ENCODE data around the gene HLA-DMA. TPM values are rescaled to one million over a fixed set of nuclear protein-coding genes. Genes with fewer than 3 reads are reported as not detected.

Gene HLA-DMA
- polyA plus RNA-seq, 3 donors, result 434 to 526 (median 515) TPM

DNA sequence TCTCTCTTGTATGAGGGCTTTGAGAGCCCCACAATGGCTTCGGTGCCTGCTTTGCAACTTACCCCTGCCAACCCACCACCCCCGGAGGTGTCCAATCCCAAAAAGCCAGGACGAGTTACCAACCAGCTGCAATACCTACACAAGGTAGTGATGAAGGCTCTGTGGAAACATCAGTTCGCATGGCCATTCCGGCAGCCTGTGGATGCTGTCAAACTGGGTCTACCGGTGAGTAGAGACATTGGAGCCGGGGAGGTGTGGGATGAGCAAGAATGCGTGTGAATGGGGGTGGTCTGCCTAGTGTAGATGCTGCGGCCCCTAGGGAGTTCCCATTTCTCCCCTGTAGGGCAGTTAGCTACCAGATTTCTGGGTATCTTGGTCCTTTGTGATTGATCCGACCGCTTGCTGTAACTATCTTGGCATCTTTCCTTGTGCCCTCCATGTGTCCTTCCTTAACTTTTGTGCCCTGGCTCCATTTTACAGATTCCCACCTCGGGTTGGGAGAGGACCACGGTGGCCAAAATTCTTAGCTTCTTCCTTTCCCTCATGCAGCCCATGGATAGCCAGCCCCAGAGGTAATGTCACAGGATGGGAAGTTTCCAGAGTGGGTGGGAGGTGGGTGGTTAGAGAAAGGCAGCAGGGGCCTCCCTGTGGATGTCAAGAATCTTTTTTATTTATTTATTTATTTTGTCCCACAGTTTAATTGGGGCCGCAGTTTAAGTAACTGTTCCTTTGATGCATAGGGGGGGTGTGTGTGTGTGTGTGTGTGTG is 21.8 kb upstream of the HLA-DMA start:
- peaks cover 56 to 64% of the 10 kb centered on the region in 2 donors for H3K36me3 ChIP-seq (replicated peaks in 1 of 2; ENCODE audit: control insufficient read depth in 1 of 2, insufficient read depth in 2 of 2, low read length in 2 of 2)
- peak overlapping the region; percentile 89 for H3K4me2 ChIP-seq (replicated peaks; ENCODE audit: extremely low read depth, low read length, poor library complexity, severe bottlenecking)
- peak overlapping the region in 1 of 2 donors; percentile 81 for H3K27ac ChIP-seq (ENCODE audit: low read depth in 1 of 2, low read length in 2 of 2)
- Mint-ChIP-seq H3K27ac (peak overlapping the region; percentile 60 to 100 (median 97)), H3K9me3 (peaks cover 0 to 9% (median 0%) of the 10 kb centered on the region in 7 donors), H3K4me1 (peaks cover 55% of the 10 kb centered on the region), H3K36me3 (peaks cover 68 to 77% of the 10 kb centered on the region in 2 donors), H3K4me3 (peak overlapping the region; percentile 98 to 100), H3K27me3 (ENCODE audit: low read depth in 3 of 3) (peaks cover 0 to 10% (median 0%) of the 10 kb centered on the region in 3 donors)
- H3K79me2 ChIP-seq (ENCODE audit: insufficient read depth, low read length), result peaks cover 83% of the 10 kb centered on the region
- H4K20me1 ChIP-seq (ENCODE audit: insufficient read depth, low read length), result peaks cover 77% of the 10 kb centered on the region
- intact Hi-C loops (cut with micrococcal nuclease), result loop anchor here (5.0 kb wide), 3 partner anchors 37 to 132 kb away; partner anchors contain the start of gene PSMB8 (in 1 of the 2)
- H3K27me3 ChIP-seq (ENCODE audit: control insufficient read depth in 2 of 2, insufficient read depth in 2 of 2, low read length in 2 of 2), result no peaks in the 10 kb centered on the region
- DNase-seq, result no peak
- H3K4me3 ChIP-seq (replicated peaks in 1 of 3; ENCODE audit: low read depth in 2 of 3, low read length in 3 of 3), result peak overlapping the region; percentile 76 to 93 (median 90)
- TF ChIP-seq, protein P1, sequence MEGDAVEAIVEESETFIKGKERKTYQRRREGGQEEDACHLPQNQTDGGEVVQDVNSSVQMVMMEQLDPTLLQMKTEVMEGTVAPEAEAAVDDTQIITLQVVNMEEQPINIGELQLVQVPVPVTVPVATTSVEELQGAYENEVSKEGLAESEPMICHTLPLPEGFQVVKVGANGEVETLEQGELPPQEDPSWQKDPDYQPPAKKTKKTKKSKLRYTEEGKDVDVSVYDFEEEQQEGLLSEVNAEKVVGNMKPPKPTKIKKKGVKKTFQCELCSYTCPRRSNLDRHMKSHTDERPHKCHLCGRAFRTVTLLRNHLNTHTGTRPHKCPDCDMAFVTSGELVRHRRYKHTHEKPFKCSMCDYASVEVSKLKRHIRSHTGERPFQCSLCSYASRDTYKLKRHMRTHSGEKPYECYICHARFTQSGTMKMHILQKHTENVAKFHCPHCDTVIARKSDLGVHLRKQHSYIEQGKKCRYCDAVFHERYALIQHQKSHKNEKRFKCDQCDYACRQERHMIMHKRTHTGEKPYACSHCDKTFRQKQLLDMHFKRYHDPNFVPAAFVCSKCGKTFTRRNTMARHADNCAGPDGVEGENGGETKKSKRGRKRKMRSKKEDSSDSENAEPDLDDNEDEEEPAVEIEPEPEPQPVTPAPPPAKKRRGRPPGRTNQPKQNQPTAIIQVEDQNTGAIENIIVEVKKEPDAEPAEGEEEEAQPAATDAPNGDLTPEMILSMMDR (IDR thresholded peaks at IDR 0.05), result no peak
- peak overlapping the region; percentile 80 for H3K9ac ChIP-seq (ENCODE audit: insufficient read depth, low read length, poor library complexity, severe bottlenecking)
- H2AFZ ChIP-seq (ENCODE audit: insufficient read depth, low read depth, low read length, poor library complexity, severe bottlenecking), result no peak overlapping the region
- peaks cover 30 to 45% of the 10 kb centered on the region in 2 donors for H3K4me1 ChIP-seq (ENCODE audit: control insufficient read depth in 1 of 2, insufficient read depth in 2 of 2, low read length in 2 of 2)
- WGBS (ENCODE audit: insufficient coverage), result 34% methylated on average over 7 of the region's 14 CpGs
- H3K9me3 ChIP-seq (replicated peaks in 1 of 2; ENCODE audit: control insufficient read depth in 1 of 2, insufficient read depth in 1 of 2, low read length in 2 of 2), result no peaks in the 10 kb centered on the region

DNA sequence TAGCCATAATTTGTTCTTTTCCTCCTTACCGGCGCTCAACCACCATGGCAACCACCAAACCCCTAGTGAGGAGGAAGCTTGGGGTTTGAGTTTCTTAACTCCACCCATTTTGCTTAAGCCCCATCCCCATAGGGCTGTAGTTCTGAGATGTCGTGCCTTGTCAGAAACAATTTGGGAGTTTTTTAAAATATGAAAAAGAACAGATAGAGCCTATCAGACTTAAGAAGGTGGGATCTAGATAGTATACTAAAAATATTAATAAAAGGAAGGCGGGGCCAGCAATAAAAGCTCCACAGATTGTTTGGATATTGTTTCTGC is 21.1 kb upstream of the HLA-DMA start:
- H3K4me3 Mint-ChIP-seq, result peak overlapping the region; percentile 98 to 100
- peak overlapping the region; percentile 80 for H3K9ac ChIP-seq (ENCODE audit: insufficient read depth, low read length, poor library complexity, severe bottlenecking)
- peaks cover 48 to 57% of the 10 kb centered on the region in 2 donors for H3K36me3 ChIP-seq (replicated peaks in 1 of 2; ENCODE audit: control insufficient read depth in 1 of 2, insufficient read depth in 2 of 2, low read length in 2 of 2)
- no CpG with 5 or more reads among the region's 4 CpGs for WGBS (ENCODE audit: insufficient coverage)
- H3K4me1 Mint-ChIP-seq, result peaks cover 55% of the 10 kb centered on the region
- peak overlapping the region in 1 of 2 donors; percentile 81 for H3K27ac ChIP-seq (ENCODE audit: low read depth in 1 of 2, low read length in 2 of 2)
- H3K79me2 ChIP-seq (ENCODE audit: insufficient read depth, low read length), result peaks cover 90% of the 10 kb centered on the region
- no peaks in the 10 kb centered on the region for H3K9me3 ChIP-seq (replicated peaks in 1 of 2; ENCODE audit: control insufficient read depth in 1 of 2, insufficient read depth in 1 of 2, low read length in 2 of 2)
- peak; percentile 25 to 45 (median 36) for DNase-seq
- peaks cover 34 to 49% of the 10 kb centered on the region in 2 donors for H3K4me1 ChIP-seq (ENCODE audit: control insufficient read depth in 1 of 2, insufficient read depth in 2 of 2, low read length in 2 of 2)
- H4K20me1 ChIP-seq (ENCODE audit: insufficient read depth, low read length), result peaks cover 70% of the 10 kb centered on the region
- H3K27ac Mint-ChIP-seq, result peak overlapping the region; percentile 89 to 100 (median 99)
- H3K9me3 Mint-ChIP-seq, result peaks cover 0 to 9% (median 0%) of the 10 kb centered on the region in 7 donors
- intact Hi-C loops (cut with micrococcal nuclease), result loop anchor here (5.0 kb wide), 3 partner anchors 37 to 132 kb away; partner anchors contain the start of gene PSMB8 (in 1 of the 2)
- peak overlapping the region; percentile 89 for H3K4me2 ChIP-seq (replicated peaks; ENCODE audit: extremely low read depth, low read length, poor library complexity, severe bottlenecking)
- no peaks in the 10 kb centered on the region for H3K27me3 ChIP-seq (ENCODE audit: control insufficient read depth in 2 of 2, insufficient read depth in 2 of 2, low read length in 2 of 2)
- H3K27me3 Mint-ChIP-seq (ENCODE audit: low read depth in 3 of 3), result peaks cover 0 to 10% (median under 1%) of the 10 kb centered on the region in 3 donors
- peak overlapping the region; percentile 76 to 93 (median 90) for H3K4me3 ChIP-seq (replicated peaks in 1 of 3; ENCODE audit: low read depth in 2 of 3, low read length in 3 of 3)
- TF ChIP-seq, protein P1 (IDR thresholded peaks at IDR 0.05), result no peak
- H3K36me3 Mint-ChIP-seq, result peaks cover 60 to 69% of the 10 kb centered on the region in 2 donors
- H2AFZ ChIP-seq (ENCODE audit: insufficient read depth, low read depth, low read length, poor library complexity, severe bottlenecking), result no peak overlapping the region

Data from CD14-positive monocyte (primary cell).